ENCODE results near the gene DPYD.

DPYD gene

DNA sequence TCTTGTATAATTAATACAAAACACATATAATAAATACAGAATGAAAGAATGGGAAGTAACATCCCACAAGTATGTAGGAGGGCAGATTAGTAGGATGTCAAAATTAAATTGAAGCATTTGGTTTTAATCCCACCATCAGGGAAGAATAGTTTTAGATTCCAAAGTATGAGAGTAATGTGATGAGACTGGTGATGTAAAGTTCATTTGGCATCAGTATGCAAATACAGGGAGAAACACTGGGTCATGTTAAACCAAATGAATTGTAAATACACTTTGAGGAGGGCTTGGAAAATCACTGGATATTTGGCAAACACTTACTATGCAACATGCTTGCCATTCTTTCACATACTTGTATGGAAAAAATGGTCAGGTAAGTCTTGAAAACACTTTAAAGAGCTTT is 358.8 kb downstream of the DPYD start:
- H3K4me3 ChIP-seq (ENCODE audit: low read length), result no peak overlapping the region
- peak; percentile 51 for DNase-seq (ENCODE audit: low read depth)
- no peak for TF ChIP-seq CTCF (conservative IDR thresholded peaks at IDR 0.05; ENCODE audit: low read depth, low read length)

DNA sequence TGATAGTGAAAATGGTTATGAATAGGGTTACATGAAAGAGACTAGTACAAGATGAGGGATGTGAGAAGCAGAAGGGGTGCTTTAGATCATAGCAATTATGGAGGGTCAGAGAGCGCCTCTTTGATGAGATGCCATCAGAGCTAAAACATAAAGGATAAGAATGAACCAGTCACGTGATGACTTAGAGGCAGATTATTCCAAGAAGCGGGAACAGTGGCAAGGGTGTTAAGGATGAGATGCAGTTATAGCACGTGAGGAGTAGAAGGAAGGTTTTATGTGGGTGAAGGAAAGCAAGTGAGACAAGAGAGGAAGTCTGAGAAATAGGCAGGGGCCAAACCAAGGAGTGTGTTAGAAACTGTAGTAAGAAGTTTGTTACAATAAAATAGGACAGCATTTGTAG is 360.1 kb downstream of the DPYD start:
- no peak for DNase-seq (ENCODE audit: low read depth)
- no peak overlapping the region for H3K4me3 ChIP-seq (ENCODE audit: low read length)
- TF ChIP-seq CTCF (conservative IDR thresholded peaks at IDR 0.05; ENCODE audit: low read depth, low read length), result no peak

DNA sequence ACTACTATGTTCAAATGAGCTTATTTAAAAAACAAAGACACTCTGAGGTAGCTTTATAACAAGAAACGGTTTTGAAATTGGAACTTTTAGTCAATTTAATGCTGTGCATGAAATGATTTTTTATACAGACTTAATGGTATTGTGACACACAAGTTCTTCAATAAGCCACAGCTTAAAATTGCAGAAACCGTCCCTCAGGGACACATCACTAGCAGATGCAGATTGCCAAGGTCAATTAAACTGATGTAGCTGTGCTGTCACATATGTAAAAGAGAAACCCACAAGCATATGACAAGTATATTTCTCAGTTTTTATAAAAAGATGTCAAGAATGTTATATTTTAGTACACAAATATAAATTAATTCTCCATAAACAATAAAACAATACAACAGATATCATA is 366.9 kb downstream of the DPYD start:
- no peak for TF ChIP-seq CTCF (conservative IDR thresholded peaks at IDR 0.05; ENCODE audit: low read depth, low read length)
- no peak overlapping the region for H3K4me3 ChIP-seq (ENCODE audit: low read length)
- DNase-seq (ENCODE audit: low read depth), result no peak

DNA sequence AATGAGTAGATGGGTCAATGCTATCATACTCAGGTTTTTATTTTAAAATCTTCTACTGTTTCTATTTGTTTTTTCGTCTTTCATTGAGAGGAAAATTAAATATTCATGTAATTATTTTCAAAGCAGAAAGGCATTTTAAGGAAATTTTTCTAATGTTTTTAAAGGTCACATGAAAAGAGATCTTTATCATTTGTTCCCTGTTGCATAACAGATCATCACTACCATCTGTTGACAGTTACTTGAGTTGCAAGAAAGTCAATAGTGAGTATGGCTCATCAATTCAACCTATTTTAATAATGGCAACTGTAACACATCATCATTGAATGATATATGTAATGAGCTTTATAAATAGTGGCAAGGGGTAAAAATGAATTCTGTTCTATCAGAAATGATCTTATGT is 369.7 kb downstream of the DPYD start:
- H3K4me3 ChIP-seq (ENCODE audit: low read length), result no peak overlapping the region
- TF ChIP-seq CTCF (conservative IDR thresholded peaks at IDR 0.05; ENCODE audit: low read depth, low read length), result no peak
- no peak for DNase-seq (ENCODE audit: low read depth)

DNA sequence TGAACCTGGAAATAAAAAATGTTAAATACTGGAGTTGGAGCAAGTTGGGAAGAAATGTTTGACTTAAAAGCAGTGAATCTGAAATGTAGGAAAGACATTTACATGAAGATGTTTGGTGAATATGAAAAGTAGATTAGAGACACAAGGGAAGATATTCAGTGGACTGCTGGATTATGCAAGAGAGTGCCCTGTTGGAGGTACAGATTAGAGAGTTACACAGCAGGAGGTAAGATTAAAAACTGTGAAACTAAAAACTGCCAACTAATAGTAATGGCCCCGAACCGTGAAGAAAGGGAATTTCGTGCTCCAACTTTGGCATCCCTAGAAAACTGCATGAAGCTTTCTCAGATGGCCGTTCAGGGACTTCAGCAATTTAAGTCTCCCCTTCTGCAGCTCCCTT is 375.4 kb downstream of the DPYD start:
- no peak overlapping the region for H3K4me3 ChIP-seq (ENCODE audit: low read length)

GRCh38 chr1:97540346-97540888 is 380.4 kb downstream of the DPYD start:
- no peak for DNase-seq (ENCODE audit: low read depth)
- H3K4me3 ChIP-seq (ENCODE audit: low read length), result no peak overlapping the region
- no peak for TF ChIP-seq CTCF (conservative IDR thresholded peaks at IDR 0.05; ENCODE audit: low read depth, low read length)

More for the DNA sequence above, 375.4 kb downstream of the DPYD start:
- TF ChIP-seq CTCF (conservative IDR thresholded peaks at IDR 0.05; ENCODE audit: low read depth, low read length), result no peak
- no peak for DNase-seq (ENCODE audit: low read depth)

- no peak for DNase-seq (ENCODE audit: low read depth)
- TF ChIP-seq CTCF (conservative IDR thresholded peaks at IDR 0.05; ENCODE audit: low read depth, low read length), result no peak
- no peak overlapping the region for H3K4me3 ChIP-seq (ENCODE audit: low read length)
Measured at GRCh38 chr1:97538113-97538512, 382.7 kb downstream of the DPYD start.

Data from retinal pigment epithelial cell (primary cell).